ENCODE results near the gene SLC22A17.

DNA sequence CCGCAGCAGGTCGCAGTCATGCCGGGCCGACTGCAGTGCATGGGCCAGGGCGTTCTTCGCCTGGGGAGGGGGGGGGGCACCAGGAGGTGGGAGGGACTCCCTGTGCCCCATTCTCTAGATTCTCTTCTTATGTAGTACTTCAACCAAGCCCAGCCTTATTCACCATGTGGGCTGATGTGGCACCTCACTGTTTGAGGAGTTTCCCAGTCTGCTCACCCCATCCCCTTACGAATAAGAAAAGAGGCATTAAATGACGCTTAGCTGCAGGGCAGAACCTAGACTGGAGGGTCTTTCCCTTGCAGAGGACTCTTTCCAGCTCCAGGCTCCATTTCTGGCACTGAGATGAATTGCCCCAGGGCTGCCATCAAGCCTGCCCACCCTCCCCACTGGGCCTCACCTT, 36.3 kb upstream of the SLC22A17 start:
- no peak for TF ChIP-seq GATA2 (IDR thresholded peaks at IDR 0.05; ENCODE audit: low read depth, low read length)
- TF ChIP-seq GATA3 (IDR thresholded peaks at IDR 0.05; ENCODE audit: low read depth, low read length): no peak

Data from SH-SY5Y (cell line).